Spleen (tissue), 11 donors: ENCODE measurements around the gene PIP4K2C. TPM values are rescaled to one million over a fixed set of nuclear protein-coding genes. Genes with fewer than 3 reads are reported as not detected.

Experiments
- DNase-seq: peaks from one replicate; pipeline ENCODE4 v3.0.0-alpha.2; 2020
- H3K27ac ChIP-seq, 8 donors: fragments of 200-600 bp; sonication (generic) in 7 of 8; 1 replicate in 4 of 8; 2 replicates in 4 of 8; pipeline versions ENCODE4 v1.5.0 to v1.8.0; 2016 to 2021; ENCODE audit warnings: inconsistent platforms in 4 of 8, mild to moderate bottlenecking in 4 of 8, moderate library complexity in 1 of 8
- H3K27me3 ChIP-seq, 7 donors: fragments of 200-600 bp; sonication (generic) in 6 of 7; replicated peaks in 1 of 7; 1 replicate in 4 of 7; 2 replicates in 3 of 7; pipeline versions ENCODE4 v1.5.0 to v1.8.0; 2016 to 2021; ENCODE audit warnings: inconsistent platforms in 3 of 7, mild to moderate bottlenecking in 1 of 7
- H3K36me3 ChIP-seq, 6 donors: fragments of 200-600 bp; sonication (generic) in 5 of 6; 1 replicate in 4 of 6; 2 replicates in 2 of 6; pipeline versions ENCODE4 v1.5.0 to v1.8.0; 2016 to 2021; ENCODE audit warnings: inconsistent platforms in 2 of 6
- H3K4me1 ChIP-seq, 6 donors: fragments of 200-600 bp; sonication (generic) in 5 of 6; 1 replicate in 3 of 6; 2 replicates in 3 of 6; pipeline versions ENCODE4 v1.5.0 to v1.8.0; 2016 to 2021; ENCODE audit warnings: inconsistent platforms in 3 of 6
- H3K4me3 ChIP-seq, 8 donors: fragments of 200-600 bp; sonication (generic) in 7 of 8; 1 replicate in 4 of 8; 2 replicates in 4 of 8; pipeline versions ENCODE4 v1.5.0 to v1.8.0; 2016 to 2021; ENCODE audit warnings: inconsistent platforms in 4 of 8, mild to moderate bottlenecking in 4 of 8, moderate library complexity in 2 of 8
- H3K9me3 ChIP-seq, 8 donors: fragments of 200-600 bp; sonication (generic) in 7 of 8; 1 replicate in 4 of 8; 2 replicates in 4 of 8; pipeline versions ENCODE4 v1.5.0 to v1.8.0; 2016 to 2021; ENCODE audit warnings: inconsistent platforms in 4 of 8
- POLR2A ChIP-seq, 3 donors: fragments of 450-650 bp; IDR thresholded peaks; one replicate each; pipeline ENCODE4 v1.5.1; 2017; ENCODE audit warnings: antibody characterized with exemption in 3 of 3, mild to moderate bottlenecking in 1 of 3
- POLR2AphosphoS5 ChIP-seq, 3 donors: sonication (generic); formaldehyde crosslinking; IDR thresholded peaks; one replicate each; pipeline ENCODE4 v1.5.1; 2017; ENCODE audit warnings: antibody characterized with exemption in 3 of 3
- WGBS, 5 donors: extraction: QIAGEN DNeasy Blood & Tissue Kit in 3 of 5; methylation state at CpG; one replicate each; pipeline versions ENCODE4 v1.1.5 to v1.1.7; 2013 to 2018; 5-methylcytosine and 5-hydroxymethylcytosine counted together
- intact Hi-C: fragments of 100-400 bp; cut with DNase I; formaldehyde crosslinking; loops from one replicate; pipeline ENCODE4 v1.15.0; 2023; ENCODE audit warnings: low total_unique reads
- polyA plus RNA-seq, 3 donors: library from polyadenylated mRNA; stranded (reverse); fragments of 200-250 nt; gene quantifications; one replicate each; pipeline ENCODE4 v1.2.1, GENCODE V29; 2013
- total RNA-seq, 7 donors: library from RNA; depleted of rRNA in 3 of 7; stranded (reverse); fragments of >200 nt in 3 of 7; fragmentation: NEBNext Ultra II Directional in 4 of 7; extraction: Animal tissue kit (Norgen Biotek cat#: 25700) in 4 of 7; gene quantifications; one replicate each; pipeline versions ENCODE4 v1.1.0 to v1.2.1, GENCODE V29; 2016 to 2021
- TF ChIP-seq, protein P1 (sequence below), 11 experiments: fragments of 200-600 bp in 7 of 11; fragments of 450-650 bp in 4 of 11; sonication (generic) in 4 of 11; IDR thresholded peaks in 8 of 11; conservative IDR thresholded peaks in 3 of 11; 1 replicate in 7 of 11; 2 replicates in 4 of 11; pipeline versions ENCODE4 v1.4.0 to v1.8.0; 2016 to 2021; ENCODE audit warnings: antibody characterized with exemption in 11 of 11, inconsistent platforms in 4 of 11, mild to moderate bottlenecking in 1 of 11
- donor health status: healthy with polysubstance abuse.
- donor health status: DM: no; HTN: no; CAD: no; lungs with moderate emphysema.
- donor health status: DM: no; HTN: no; CAD: no.
- donor health status: Bipolar disorder and iron deficiency.
- donor health status: healthy.
- donor health status: DM: no; HTN: no; CAD: no.
- donor health status: DM: yes; HTN: yes; CAD: no.

PIP4K2C gene
- total and polyA plus RNA-seq, 10 donors, result 5.7 to 20.9 (median 16.9) TPM

DNA sequence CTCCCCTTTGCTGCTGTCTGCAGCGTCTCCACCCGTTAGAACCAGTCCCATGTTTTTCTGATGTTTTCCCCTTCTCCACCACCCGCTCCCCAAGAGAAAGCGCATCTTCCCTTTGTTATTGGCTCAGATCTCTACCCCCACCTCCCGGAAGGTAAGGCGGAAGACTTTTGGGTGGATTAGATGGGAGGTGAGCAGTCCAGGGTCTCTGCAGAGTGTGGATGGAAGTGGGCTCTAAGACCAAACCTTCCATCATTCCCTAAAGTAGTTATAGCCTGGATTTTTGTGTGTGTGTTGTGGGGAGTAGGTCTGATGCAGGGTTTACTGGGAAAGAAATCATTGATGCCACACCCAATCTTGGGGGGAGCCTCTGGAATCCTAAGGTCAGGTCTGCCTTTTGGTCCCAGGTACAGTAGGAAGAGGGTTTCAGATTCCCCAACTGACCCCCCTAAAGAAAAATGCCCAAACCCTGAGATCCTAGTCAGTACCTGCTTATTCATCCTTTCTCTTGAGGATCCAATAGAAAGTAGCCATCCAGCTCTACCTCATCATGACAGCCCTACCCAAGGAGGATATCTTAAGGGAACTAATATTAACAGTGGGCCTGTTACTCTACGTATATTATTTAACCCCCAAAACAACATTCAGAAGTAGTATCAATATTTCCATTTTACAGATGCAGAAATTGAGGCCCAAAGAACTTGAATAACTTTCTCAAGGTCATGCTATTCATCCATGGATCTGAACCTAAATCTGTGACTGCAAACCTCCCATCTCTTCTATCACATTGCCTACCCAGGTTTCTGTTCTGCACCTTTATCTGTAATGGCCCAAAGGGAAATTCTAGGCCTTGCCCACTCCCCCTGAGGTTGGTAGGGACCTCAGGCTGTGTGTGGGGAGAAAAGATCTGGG lies 40.1 kb upstream of the PIP4K2C start:
- 66 to 76% (median 72%) methylated on average over 7 of the region's 7 CpGs for WGBS, 5 donors

DNA sequence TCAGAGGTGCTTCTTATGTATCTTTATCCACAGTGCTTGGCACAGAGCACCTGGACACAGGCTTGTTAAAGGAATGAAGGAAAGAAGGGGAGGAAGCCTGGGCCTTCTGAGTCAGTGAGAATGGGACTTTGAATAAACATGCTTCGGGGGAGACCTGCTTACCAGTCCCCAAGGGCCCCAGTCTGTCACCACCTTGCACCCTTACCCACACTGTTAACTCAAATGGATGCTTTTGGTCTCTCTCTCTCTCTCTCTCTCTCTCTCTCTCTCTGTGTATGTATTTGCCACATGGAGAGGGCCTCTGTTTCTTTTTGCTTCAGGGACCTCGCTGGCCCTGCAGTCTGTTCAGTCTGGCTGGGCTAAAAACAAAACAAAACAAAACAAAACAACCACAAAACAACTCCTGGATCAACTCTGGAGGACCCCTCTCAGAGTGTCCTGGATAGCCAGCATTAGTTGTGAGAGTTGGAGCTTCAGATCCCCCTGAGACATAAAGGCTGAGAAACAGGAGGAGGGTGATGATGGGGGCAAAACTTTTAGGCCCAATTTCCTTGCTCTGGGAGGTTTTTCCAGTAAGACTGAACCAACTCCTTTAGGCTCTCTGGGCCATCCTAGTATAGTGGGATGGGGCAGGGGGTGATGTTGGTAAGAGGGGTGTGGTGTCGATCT lies 39.2 kb upstream of the PIP4K2C start:
- H3K36me3 ChIP-seq, result no peaks in the 10 kb centered on the region
- TF ChIP-seq, protein P1, sequence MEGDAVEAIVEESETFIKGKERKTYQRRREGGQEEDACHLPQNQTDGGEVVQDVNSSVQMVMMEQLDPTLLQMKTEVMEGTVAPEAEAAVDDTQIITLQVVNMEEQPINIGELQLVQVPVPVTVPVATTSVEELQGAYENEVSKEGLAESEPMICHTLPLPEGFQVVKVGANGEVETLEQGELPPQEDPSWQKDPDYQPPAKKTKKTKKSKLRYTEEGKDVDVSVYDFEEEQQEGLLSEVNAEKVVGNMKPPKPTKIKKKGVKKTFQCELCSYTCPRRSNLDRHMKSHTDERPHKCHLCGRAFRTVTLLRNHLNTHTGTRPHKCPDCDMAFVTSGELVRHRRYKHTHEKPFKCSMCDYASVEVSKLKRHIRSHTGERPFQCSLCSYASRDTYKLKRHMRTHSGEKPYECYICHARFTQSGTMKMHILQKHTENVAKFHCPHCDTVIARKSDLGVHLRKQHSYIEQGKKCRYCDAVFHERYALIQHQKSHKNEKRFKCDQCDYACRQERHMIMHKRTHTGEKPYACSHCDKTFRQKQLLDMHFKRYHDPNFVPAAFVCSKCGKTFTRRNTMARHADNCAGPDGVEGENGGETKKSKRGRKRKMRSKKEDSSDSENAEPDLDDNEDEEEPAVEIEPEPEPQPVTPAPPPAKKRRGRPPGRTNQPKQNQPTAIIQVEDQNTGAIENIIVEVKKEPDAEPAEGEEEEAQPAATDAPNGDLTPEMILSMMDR (IDR thresholded peaks at IDR 0.05 in 8 of 11, conservative IDR thresholded peaks at IDR 0.05 in 3 of 11), result no peak
- TF ChIP-seq POLR2A (IDR thresholded peaks at IDR 0.05), result no peak
- TF ChIP-seq POLR2AphosphoS5 (IDR thresholded peaks at IDR 0.05), result no peak
- WGBS, 5 donors, result 76 to 94% (median 85%) methylated on average over 3 of the region's 3 CpGs
- H3K27ac ChIP-seq, result no peak overlapping the region
- no peak for DNase-seq
- peaks cover 6 to 23% (median 18%) of the 10 kb centered on the region in 6 donors for H3K4me1 ChIP-seq
- no peak overlapping the region for H3K4me3 ChIP-seq
- intact Hi-C loops, result no loop called here
- H3K9me3 ChIP-seq, result no peaks in the 10 kb centered on the region
- peaks cover 0 to 46% (median 21%) of the 10 kb centered on the region in 7 donors for H3K27me3 ChIP-seq

More for the DNA sequence above, 40.1 kb upstream of the PIP4K2C start:
- intact Hi-C loops, result no loop called here
- TF ChIP-seq, protein P1 (IDR thresholded peaks at IDR 0.05 in 8 of 11, conservative IDR thresholded peaks at IDR 0.05 in 3 of 11), result no peak
- TF ChIP-seq POLR2A (IDR thresholded peaks at IDR 0.05) (no peak), POLR2AphosphoS5 (IDR thresholded peaks at IDR 0.05) (no peak)
- Histone ChIP-seq H3K4me3 (peak overlapping the region in 2 of 8 donors; percentile 39 to 71), H3K4me1 (peaks cover 9 to 31% (median 25%) of the 10 kb centered on the region in 6 donors), H3K36me3 (no peaks in the 10 kb centered on the region), H3K27ac (no peak overlapping the region), H3K9me3 (no peaks in the 10 kb centered on the region), H3K27me3 (peaks cover 0 to 46% (median 21%) of the 10 kb centered on the region in 7 donors)
- DNase-seq, result no peak

DNA sequence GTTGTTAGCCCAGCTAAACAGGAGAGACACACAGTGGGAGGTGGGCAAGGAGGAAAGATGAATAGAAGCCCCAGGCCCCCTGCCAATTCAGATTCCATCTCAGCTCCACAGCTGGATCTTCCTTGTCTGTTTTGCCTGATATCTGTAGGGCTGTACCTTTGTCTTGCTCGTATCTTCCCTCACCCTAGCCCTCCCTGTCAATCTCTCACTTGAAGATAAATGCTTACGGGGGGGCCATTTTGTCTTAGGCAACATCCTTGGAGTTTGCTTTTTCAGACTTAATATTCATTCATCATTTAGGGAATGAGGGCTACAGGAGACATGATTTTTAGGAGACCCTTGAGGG lies 38.7 kb upstream of the PIP4K2C start:
- intact Hi-C loops, result no loop called here
- Histone ChIP-seq H3K4me1 (peaks cover 6 to 21% (median 16%) of the 10 kb centered on the region in 6 donors), H3K4me3 (no peak overlapping the region), H3K9me3 (no peaks in the 10 kb centered on the region), H3K36me3 (no peaks in the 10 kb centered on the region), H3K27ac (no peak overlapping the region), H3K27me3 (peaks cover 0 to 46% (median 21%) of the 10 kb centered on the region in 7 donors)
- TF ChIP-seq, protein P1 (IDR thresholded peaks at IDR 0.05 in 8 of 11, conservative IDR thresholded peaks at IDR 0.05 in 3 of 11), result no peak
- no peak for TF ChIP-seq POLR2A (IDR thresholded peaks at IDR 0.05)
- TF ChIP-seq POLR2AphosphoS5 (IDR thresholded peaks at IDR 0.05), result no peak
- no peak for DNase-seq
- WGBS, 5 donors, result 74 to 86% (median 81%) methylated on average over 2 of the region's 2 CpGs

DNA sequence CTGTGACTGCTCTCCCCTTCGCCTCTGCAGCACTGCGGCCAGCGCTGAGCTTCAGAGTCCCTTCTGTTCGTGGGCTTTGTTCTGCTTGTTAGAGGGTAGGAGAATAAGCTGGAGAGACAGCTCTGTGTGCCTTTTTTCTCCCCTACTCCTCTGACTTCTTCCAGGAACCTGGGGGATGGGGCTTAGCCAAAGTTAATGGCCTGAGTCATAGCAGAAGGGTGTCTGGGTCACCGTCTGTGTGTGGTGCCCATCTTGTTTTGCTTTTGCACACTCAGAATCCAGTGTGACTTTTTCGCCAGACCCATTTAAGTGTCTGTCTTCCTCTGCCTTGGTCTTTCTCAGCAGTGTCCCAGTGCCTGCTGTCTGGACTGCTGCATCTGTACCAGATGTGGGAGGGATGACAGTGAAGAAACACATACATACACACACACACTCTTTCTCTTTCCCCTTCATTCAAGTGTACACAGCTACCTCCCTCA lies 38.1 kb upstream of the PIP4K2C start:
- DNase-seq, result no peak
- H3K36me3 ChIP-seq, result no peaks in the 10 kb centered on the region
- WGBS, 5 donors, result 66 to 72% (median 71%) methylated on average over 6 of the region's 6 CpGs
- H3K9me3 ChIP-seq, result no peaks in the 10 kb centered on the region
- peaks cover 6 to 15% (median 13%) of the 10 kb centered on the region in 6 donors for H3K4me1 ChIP-seq
- no peak overlapping the region for H3K27ac ChIP-seq
- H3K4me3 ChIP-seq, result no peak overlapping the region
- TF ChIP-seq POLR2A (IDR thresholded peaks at IDR 0.05) (no peak), POLR2AphosphoS5 (IDR thresholded peaks at IDR 0.05) (no peak)
- TF ChIP-seq, protein P1 (IDR thresholded peaks at IDR 0.05 in 8 of 11, conservative IDR thresholded peaks at IDR 0.05 in 3 of 11), result no peak
- intact Hi-C loops, result no loop called here
- H3K27me3 ChIP-seq, result peaks cover 0 to 46% (median 21%) of the 10 kb centered on the region in 7 donors
